ENCODE data around the gene DOCK1. TPM values are rescaled to one million over a fixed set of nuclear protein-coding genes. Genes with fewer than 3 reads are reported as not detected.

Gene DOCK1
- polyA plus RNA-seq, 1 donor from 2014 or later: 2.7 TPM

DNA sequence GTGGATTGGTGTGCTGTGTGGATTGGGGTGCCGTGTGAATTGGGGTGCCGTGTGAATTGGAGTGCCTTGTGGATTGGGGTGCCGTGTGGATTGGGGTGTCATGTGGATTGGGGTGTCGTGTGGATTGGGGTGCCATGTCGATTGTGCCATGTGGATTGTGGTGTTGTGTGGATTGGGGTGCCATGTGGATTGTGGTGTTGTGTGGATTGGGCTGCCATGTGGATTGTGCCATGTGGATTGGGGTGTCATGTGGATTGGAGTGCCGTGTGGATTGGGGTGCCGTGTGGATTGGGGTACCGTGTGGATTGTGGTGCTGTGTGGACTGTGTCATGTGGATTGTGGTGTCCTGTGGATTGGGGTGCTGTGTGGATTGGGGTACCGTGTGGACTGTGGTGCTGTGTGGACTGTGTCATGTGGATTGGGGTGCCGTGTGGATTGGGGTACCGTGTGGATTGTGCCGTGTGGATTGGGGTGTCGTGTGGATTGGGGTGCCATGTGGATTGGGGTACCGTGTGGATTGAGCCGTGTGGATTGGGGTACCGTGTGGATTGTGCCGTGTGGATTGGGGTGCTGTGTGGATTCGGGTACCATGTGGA lies 523.3 kb downstream of the DOCK1 start:
- H3K36me3 ChIP-seq (ENCODE audit: insufficient read depth, low read length): no peaks in the 10 kb centered on the region
- no peak overlapping the region for H3K4me2 ChIP-seq (ENCODE audit: low read length)
- H3K27ac ChIP-seq (ENCODE audit: low read length): peak overlapping the region; percentile 72
- no peaks in the 10 kb centered on the region for H3K79me2 ChIP-seq (replicated peaks; ENCODE audit: insufficient read depth, low read length)
- no peaks in the 10 kb centered on the region for H3F3A ChIP-seq (ENCODE audit: insufficient read depth, low read length, poor library complexity, severe bottlenecking)
- H3K9ac ChIP-seq (ENCODE audit: low read length): peak overlapping the region; percentile 22
- H3K4me3 ChIP-seq (ENCODE audit: low read length): no peak overlapping the region
- no peaks in the 10 kb centered on the region for H3K27me3 ChIP-seq (ENCODE audit: insufficient read depth, low read depth, low read length)
- H3K9me2 ChIP-seq (ENCODE audit: insufficient read depth, low read length): no peaks in the 10 kb centered on the region
- TF ChIP-seq EZH2 (IDR thresholded peaks at IDR 0.05; ENCODE audit: borderline replicate concordance, insufficient read depth, low read length, poor library complexity, severe bottlenecking) (no peak), TAF1 (IDR thresholded peaks at IDR 0.05; ENCODE audit: low read depth) (no peak), POLR2AphosphoS5 (IDR thresholded peaks at IDR 0.05) (no peak), EP300 (conservative IDR thresholded peaks at IDR 0.05; ENCODE audit: poor library complexity, severe bottlenecking) (no peak), MXI1 (conservative IDR thresholded peaks at IDR 0.05; ENCODE audit: poor library complexity, severe bottlenecking) (no peak), REST (IDR thresholded peaks at IDR 0.05; ENCODE audit: borderline replicate concordance) (no peak), SMC3 (conservative IDR thresholded peaks at IDR 0.05; ENCODE audit: poor library complexity) (no peak)
- TF ChIP-seq, protein P1, sequence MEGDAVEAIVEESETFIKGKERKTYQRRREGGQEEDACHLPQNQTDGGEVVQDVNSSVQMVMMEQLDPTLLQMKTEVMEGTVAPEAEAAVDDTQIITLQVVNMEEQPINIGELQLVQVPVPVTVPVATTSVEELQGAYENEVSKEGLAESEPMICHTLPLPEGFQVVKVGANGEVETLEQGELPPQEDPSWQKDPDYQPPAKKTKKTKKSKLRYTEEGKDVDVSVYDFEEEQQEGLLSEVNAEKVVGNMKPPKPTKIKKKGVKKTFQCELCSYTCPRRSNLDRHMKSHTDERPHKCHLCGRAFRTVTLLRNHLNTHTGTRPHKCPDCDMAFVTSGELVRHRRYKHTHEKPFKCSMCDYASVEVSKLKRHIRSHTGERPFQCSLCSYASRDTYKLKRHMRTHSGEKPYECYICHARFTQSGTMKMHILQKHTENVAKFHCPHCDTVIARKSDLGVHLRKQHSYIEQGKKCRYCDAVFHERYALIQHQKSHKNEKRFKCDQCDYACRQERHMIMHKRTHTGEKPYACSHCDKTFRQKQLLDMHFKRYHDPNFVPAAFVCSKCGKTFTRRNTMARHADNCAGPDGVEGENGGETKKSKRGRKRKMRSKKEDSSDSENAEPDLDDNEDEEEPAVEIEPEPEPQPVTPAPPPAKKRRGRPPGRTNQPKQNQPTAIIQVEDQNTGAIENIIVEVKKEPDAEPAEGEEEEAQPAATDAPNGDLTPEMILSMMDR (IDR thresholded peaks at IDR 0.05; ENCODE audit: poor library complexity, severe bottlenecking): no peak
- no peaks in the 10 kb centered on the region for H4K20me1 ChIP-seq (ENCODE audit: insufficient read depth)
- no peak overlapping the region for H2AFZ ChIP-seq (ENCODE audit: low read depth, low read length)
- H3K9me3 ChIP-seq (ENCODE audit: low read length): no peaks in the 10 kb centered on the region

DNA sequence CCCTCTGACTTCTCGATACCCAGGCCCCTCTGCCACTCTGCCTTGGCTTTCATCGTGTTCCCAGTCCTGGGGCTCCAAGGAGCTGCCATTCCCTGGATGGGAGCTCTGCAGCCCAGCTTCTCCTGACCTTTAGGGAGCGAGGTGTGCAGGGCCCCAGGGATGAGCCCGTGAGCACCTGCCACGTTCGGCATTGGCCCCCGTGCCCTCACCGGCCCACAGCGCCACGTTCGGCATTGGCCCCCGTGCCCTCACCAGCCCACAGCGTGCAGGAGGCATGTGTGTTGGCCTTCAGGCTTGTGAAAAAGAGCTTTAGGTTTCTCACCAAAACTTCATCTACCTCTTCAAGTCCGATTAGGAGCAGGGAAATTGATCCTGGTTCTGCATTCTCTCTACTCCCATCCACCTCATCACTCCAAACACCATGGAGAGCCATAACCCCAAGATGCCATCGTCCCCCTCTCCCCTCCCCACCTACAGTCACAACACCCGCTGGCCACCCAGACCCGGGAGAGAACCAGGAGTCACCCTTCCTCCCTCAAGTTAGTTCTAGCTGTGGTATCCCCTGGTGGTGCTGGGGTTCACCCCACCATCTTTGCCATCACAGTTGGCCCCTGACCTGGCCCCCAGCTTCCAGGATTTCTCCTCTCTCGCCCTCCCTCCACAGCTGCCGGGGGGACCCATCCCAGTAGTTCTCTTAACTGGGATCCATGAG lies 524.5 kb downstream of the DOCK1 start:
- TF ChIP-seq POLR2AphosphoS5 (IDR thresholded peaks at IDR 0.05) (no peak), EP300 (conservative IDR thresholded peaks at IDR 0.05; ENCODE audit: poor library complexity, severe bottlenecking) (no peak), RAD21 (conservative IDR thresholded peaks at IDR 0.05) (no peak), MXI1 (conservative IDR thresholded peaks at IDR 0.05; ENCODE audit: poor library complexity, severe bottlenecking) (no peak), TAF1 (IDR thresholded peaks at IDR 0.05; ENCODE audit: low read depth) (no peak), REST (IDR thresholded peaks at IDR 0.05; ENCODE audit: borderline replicate concordance) (no peak), SMC3 (conservative IDR thresholded peaks at IDR 0.05; ENCODE audit: poor library complexity) (no peak), EZH2 (IDR thresholded peaks at IDR 0.05; ENCODE audit: borderline replicate concordance, insufficient read depth, low read length, poor library complexity, severe bottlenecking) (no peak)
- TF ChIP-seq, protein P1 (IDR thresholded peaks at IDR 0.05; ENCODE audit: poor library complexity, severe bottlenecking): no peak
- Histone ChIP-seq H3K9ac (ENCODE audit: low read length) (no peak overlapping the region), H3K9me3 (ENCODE audit: low read length) (no peaks in the 10 kb centered on the region), H3K36me3 (ENCODE audit: insufficient read depth, low read length) (no peaks in the 10 kb centered on the region), H3F3A (ENCODE audit: insufficient read depth, low read length, poor library complexity, severe bottlenecking) (no peaks in the 10 kb centered on the region), H3K27ac (ENCODE audit: low read length) (no peak overlapping the region), H3K9me2 (ENCODE audit: insufficient read depth, low read length) (no peaks in the 10 kb centered on the region), H3K79me2 (replicated peaks; ENCODE audit: insufficient read depth, low read length) (no peaks in the 10 kb centered on the region), H3K4me2 (ENCODE audit: low read length) (no peak overlapping the region), H4K20me1 (ENCODE audit: insufficient read depth) (no peaks in the 10 kb centered on the region), H2AFZ (ENCODE audit: low read depth, low read length) (no peak overlapping the region), H3K27me3 (ENCODE audit: insufficient read depth, low read depth, low read length) (no peaks in the 10 kb centered on the region), H3K4me3 (ENCODE audit: low read length) (no peak overlapping the region)

All from neural cell (in vitro differentiated cells).